NCI-H2196 (cell line): ENCODE data around the gene OR6C2.
"Not testable (repeated sequence)": the region's sequence is repeated elsewhere in the genome, so short reads cannot be mapped to it uniquely, and the experiment has no call there.

Experiments
- DNase-seq: peaks from one replicate; lab custom pipeline; 2025; ENCODE audit not compliant: unreplicated experiment; lab: John Stamatoyannopoulos, UW

OR6C2 gene

DNA sequence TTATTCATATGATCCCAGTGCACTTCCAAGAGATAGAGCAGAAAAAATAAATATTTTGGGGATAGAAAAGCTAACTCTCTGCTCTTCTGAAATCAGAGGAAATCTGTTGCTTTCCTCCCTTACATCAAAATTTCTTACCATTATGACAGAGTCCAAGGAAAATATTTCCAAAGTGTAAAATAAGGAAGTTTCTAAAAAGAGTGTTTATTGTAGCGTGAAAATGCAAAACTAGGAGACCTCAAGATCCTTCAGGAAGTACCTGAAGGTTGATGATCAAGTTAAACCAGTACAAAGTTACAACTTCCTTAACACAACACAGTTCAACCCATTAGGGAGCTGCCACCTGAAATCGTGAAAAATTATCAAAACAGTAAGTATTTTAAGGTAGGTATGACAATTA lies at the start of gene OR6C2:
TSS of gene OR6C2 (plus strand) at position 301 of the 400 bp plus-strand sequence. CDS start 8,138 bp downstream, outside the sequence.
- no peak for DNase-seq

DNA sequence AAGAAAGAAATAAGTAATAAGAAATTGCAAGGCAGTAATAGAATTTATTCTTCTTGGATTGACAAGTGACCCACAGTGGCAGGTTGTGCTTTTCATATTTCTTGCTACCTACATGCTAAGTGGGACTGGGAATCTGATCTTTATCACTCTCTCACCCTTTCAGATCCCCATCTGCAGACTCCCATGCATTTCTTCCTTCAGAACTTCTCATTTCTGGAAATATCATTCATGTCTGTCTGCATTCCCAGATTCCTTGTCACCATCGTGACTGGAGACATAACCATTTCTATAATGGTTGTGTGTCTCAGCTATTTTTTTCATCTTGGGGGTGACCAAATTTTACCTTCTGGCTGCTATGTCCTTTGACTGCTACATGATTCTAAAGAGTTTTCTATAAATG lies 47.5 kb upstream of the OR6C2 start:
- no peak for DNase-seq

DNA sequence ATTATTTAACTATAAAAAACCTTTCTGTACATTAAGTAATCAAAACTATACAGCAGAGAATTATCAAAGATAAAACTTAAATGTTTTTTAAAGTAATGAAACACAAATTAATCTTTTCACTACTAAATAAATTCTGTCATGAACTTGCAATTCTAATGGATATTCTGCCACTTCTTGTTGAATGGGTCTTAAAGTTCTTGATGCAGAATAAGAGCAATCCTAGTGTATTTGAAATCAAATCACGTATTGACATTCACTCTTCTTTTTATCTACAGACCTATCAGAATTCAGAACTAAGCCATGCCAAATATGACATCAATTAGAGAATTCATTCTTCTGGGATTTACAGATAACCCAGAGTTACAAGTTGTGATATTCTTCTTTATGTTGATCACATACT lies 43.6 kb upstream of the OR6C2 start, which contains the start of gene OR6C65:
TSS of gene OR6C65 (plus strand) at position 301 of the 400 bp plus-strand sequence. CDS start at position 301, 0 bp downstream.
- DNase-seq = no peak

DNA sequence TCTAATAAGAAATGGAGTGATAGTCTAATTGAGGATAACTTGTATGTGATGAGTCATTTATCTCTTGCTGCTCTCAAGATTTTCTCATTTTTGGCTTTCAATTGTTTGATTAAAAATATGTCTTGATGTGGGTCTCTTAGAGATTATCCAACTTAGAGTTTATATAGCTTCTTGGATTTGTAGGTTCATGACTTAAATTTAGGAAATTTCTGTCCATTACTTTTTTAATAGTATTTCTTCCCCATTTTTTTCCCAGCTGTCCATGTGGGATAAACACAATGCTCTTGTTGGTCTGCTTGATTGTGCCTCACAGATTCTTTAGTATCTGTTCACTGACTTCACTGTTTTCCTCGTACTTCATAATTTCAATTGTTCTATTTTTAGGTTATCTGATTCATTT lies 36.0 kb upstream of the OR6C2 start:
- DNase-seq = no peak

DNA sequence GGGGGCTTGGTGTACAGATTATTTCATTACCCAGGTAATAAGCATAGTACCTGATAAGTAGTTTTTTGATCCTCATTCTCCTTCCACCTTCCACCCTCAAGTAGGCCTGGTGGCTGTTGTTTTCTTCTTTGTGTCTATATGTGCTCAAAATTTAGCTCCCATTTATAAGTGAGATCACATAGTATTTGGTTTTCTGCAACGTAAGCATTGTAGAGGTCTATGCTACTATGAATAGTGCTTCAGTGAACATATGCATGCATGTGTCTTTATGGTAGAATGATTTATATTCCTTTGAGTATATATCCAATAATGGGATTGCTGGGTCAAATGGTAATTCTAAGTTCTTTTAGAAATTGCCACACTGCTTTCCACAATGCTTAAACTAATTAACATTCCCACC lies 34.7 kb upstream of the OR6C2 start:
- not testable (repeated sequence) for DNase-seq

DNA sequence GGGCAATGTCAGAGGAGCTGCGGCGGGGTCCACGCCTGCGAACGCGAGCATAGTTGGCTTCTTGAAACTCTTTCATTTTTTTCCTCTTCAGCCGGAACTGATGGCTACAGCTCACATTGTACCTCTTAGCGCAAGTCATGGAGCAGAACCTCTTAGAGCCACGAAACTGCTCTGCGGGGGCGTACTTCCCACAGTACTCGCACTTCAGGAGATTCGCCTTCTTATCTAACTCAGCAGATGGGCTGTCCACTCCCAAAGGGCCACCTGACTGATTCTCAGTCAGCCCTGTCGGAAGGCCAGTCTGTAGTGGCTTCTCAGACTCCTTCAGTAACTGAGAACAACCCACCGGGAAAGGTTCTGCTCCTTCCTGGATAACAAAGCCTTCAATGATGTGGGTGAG lies 31.7 kb upstream of the OR6C2 start:
- DNase-seq = not testable (repeated sequence)

DNA sequence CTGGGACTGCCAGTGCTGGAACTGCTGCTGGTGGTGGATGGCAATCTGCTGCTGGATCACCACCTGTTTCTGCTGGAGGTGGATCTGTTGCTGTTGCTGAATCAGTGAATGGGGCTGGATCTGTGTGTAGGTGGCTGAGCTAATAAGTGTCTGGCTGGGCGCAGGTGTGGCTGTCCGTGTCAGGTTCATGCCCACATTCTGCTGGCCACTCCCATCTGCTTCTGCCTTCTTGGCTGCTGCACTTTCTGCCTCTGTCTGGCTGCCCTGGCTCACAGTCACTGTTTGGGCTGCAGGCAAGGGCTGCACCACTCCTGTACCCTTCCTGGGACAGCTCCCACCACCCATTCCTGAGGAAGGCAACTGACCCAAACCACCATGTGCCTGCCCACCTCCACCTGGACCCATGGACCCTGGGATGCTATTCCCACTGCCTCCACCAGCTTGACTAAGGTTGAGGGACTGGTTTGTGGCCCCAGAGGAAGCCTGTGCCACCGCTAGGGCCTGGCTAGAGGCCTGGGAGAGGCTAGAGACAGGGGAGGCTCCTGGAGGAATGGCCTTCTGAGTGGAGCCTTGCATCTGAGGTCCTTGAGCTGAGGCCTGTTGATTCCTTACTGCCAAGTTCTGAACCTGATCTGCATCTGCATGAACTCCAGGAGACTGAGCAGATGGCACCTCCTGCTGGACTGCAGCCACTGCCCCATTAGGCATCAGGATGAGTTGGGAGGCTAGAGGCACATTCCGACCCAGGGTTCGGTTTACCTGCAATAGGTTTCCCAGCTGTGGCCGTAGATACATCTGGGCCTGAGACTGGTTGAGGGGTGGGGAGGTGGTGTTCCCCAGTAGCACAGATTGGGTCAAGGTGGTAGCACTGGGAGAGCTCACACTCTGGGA lies 30.1 kb upstream of the OR6C2 start:
- not testable (repeated sequence) for DNase-seq

DNA sequence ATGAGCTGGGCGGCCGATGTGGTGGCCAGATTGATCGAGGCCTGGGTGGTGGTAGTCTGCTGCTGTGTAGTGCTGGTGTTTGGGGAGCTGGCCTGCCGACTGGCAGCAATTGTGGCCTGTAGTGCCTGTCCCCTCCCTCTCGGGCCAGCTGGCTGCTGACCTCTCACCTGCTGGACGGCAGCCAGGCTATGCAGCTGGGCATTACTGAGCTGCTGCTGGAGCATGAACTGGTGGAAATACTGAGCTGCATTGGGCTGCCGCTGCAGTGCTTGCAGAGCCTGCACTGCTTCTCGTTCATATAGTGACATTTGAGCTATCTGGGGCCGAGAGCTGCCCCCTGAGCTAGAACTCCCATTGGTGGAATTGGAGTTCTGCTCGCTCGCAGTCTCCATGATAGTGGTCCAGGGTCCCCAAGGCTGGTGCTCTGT lies 29.5 kb upstream of the OR6C2 start:
- not testable (repeated sequence) for DNase-seq

DNA sequence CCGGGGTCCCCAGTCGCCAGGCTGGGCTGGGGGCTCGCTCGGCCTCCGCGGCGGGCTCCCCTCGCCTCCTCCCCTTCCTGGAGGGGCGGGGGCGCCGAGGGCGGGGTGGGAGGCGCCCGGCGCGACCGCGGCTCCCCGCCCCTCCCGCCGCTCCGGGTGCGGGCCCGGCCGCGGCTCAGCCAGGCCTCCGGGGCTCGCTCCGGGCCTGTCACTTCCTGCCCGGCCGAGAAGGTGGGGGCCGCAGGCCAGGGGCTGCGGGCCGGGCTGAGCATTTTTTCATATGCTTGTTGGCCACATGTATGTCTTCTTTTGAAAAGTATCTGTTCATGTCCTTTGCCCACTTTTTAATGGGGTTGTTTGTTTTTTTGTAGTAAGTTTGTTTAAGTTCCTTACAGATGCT lies 29.0 kb upstream of the OR6C2 start:
- DNase-seq = not testable (repeated sequence)

DNA sequence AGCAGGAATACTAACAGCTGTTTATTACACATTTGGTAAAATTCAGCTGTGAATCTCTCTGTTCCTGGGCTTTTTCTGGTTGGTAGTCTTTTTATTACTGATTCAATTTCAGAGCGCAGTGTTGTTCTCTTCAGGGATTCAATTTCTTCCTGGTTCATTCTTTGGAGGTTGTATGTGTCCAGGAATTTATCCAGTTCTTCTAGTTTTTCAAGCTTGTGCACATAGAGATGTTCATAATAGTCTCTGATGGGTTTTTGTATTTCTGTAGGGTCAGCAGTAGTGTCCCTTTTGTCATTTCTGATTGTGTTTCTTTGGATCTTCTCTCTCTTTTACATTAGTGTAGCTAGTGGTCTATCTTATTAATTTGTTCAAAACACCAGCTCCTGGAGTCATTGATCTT lies 26.9 kb upstream of the OR6C2 start:
- DNase-seq = no peak

DNA sequence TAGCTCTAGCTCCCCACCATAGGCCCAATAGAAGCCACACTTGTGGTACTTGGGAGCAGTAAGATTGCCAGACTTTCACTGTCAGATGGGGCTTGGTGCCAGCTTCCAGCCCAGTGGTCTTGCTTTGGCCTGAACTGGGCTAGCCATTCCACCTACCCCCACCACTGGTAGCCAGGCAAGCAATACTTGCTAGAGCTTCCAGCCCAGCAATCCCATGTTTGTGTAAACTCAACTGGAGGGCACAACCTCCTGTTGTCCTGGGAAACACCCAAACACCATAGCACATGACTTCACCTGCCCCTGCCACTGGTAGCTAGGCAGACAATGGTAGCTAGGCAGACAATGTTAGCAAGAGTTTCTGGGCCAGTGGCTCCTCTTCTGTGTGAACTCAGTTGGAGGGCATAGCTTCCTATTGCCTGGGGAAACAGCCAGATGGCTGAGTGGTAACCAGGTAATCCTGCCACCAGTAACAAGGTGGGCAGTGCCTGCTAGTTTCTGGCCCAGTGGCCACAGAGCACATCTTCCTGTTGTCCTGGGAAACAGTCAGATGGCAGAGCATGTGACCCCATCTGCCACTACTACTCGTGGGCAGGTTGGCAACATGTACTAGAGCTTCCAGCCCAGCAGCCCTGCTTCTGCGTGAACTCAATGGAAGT lies 23.4 kb upstream of the OR6C2 start:
- no peak for DNase-seq

DNA sequence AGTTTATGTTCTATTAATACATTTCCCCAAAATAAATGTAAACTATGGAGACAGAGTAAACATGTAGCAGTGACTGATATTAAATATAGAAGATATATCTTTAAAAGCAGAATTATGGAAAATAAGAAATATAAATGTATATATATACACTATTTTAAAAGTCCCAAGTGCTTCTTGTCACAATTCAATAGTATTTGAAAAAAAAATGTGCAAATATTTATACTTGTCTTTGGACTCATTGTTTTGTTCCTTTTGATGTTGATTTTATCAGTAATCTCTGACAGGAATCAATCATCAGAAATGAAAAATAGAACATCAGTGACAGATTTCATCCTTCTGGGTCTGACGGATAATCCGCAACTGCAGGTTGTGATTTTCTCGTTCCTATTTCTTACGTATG lies 17.9 kb upstream of the OR6C2 start, which contains the start of gene OR6C76:
TSS of gene OR6C76 (plus strand) at position 301 of the 400 bp plus-strand sequence. CDS start at position 301, 0 bp downstream.
- DNase-seq = no peak

DNA sequence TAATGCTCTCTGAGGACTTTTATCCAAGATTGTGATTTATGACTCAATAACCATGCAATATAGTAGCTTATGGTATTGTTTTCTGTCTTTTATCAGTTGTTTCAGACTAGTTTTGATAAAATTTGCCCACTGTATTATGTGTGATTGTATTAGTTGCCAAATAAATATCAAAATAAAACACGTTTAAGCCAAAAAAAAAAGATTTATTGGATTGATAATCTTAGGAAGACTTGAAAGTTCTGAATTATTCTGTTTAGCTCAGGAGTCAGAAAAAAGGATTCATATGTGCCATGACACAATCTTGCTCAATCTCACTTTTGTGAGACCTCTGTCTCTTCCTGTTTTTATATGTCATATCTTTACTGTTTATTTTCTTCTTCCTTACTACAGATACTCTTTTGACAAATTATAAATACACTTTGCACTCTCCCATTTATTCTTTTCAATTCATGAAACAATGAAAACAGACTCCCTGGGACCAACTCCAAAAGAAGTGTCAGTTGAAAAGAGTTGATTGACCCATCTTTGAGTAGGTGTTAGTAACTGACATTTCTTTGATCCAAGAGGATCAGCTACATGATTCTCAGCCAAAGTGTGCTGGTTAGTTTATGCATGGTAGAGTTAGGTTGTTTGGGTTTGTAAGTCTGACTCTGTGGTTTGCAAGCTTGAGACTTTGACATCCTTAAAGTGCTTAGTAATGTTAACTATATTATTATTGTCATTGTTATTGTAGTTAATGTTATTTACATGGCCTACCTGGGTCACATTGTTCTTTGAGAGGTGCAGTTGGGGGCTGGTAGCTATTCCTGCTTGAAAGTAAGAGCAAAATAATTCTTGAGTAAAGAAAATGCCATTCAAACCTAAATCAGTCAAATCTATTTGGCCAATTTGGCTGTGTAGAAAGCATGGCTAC lies 15.3 kb upstream of the OR6C2 start:
- no peak for DNase-seq

DNA sequence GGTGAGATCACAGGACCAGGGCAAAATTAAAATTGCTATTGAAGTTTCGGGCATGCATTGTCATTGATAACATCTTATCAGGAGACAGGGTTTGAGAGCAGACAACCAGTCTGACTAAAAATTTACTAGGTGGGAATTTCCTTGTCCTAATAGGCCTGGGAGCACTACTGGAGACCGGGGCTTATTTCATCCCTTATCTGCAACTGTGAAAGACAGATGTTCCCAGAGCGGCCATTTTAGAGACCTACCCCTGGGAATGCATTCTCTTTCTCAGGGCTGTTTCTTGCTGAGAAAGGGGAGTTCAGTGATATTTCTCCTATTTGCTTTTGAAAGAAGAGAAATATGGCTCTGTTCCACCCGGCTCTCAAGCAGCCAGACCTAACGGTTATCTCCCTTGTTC lies 2.6 kb upstream of the OR6C2 start:
- DNase-seq = not testable (repeated sequence)

DNA sequence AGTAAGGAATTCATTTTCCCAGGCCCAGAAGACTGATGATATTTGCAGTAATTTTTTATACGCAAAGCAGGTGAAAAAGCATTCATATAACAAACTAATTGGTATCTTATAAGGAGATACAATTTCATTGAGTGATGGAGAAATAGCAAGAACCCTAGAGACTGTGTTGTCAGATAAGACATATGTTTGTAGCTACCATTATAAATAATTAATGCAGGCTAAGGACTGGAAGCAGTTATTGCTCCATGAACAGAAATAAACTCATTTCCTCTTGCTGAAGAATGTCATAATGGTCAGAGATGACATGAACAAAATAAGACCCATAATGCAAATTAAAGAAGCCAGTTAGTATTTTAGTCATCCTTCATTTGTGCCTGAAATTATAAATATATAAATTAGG lies 1.5 kb downstream of the OR6C2 start:
- no peak for DNase-seq

DNA sequence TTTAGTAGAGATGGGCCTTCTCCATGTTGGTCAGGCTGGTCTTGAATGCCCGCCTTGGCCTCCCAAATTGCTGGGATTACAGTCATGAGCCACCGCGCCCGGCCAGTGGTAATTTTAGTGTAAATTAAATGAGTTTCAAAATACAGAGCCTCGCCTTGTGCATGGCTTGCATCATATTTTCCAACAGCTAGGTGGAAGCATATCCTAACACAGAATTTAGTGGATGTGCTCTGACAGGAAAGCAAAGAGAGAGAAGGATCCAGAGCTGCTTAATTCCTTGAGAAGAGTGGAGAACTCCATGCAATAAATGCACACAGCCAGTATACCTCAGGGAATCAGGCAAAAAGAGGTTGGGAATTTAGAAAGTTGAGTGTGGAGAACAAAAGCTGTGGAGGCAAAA lies 2.5 kb downstream of the OR6C2 start:
- DNase-seq = no peak

DNA sequence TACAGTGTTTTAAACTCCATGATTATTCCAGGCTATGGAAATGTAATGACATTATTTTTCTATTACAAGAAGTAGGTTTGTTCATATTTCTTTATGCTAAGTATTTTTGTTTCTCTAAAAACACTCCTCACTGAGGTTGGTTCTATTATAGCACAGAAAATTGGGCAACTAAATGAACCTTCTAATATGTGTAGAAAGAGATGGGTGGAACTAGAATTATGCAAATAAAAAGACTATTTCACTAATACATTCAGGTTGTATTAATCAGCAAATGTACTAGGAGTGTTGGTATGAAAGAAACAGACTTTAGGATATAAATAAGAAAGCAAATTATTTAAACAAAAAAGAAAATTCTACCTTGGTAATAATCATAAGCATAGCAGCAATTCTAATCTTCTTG lies 4.9 kb downstream of the OR6C2 start:
- no peak for DNase-seq

DNA sequence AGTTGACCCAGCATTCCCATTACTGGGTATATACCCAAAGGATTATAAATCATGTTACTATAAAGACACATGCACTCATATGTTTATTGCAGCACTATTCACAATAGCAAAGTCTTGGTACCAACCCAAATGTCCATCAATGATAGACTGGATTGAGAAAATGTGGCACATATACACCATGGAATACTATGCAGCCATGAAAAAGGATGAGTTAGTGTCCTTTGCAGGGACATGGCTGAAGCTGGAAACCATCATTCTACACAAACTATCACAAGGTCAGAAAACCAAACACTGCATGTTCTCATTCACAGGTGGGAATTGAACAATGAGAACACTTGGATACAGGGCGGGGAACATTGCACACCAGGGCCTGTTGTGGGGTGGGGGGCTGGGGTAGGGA lies 21.1 kb downstream of the OR6C2 start:
- DNase-seq = not testable (repeated sequence)

DNA sequence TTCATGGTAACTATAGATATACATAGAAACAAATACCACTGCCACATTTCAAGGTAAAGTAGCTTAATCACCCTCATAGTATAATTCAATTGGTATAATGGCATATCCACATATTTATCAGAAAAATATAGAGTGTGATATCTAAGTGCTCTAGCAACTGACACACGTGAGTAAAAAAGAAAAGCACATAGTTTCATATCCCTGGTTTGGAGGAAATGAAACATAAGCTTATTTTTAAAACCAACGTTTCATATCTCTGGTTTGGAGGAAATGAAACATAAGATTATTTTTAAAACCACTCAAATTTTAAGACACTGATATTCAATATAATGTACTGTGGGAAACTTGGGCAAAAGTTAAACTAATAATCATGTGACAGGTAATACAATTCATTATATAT lies 24.0 kb downstream of the OR6C2 start:
- DNase-seq = no peak

DNA sequence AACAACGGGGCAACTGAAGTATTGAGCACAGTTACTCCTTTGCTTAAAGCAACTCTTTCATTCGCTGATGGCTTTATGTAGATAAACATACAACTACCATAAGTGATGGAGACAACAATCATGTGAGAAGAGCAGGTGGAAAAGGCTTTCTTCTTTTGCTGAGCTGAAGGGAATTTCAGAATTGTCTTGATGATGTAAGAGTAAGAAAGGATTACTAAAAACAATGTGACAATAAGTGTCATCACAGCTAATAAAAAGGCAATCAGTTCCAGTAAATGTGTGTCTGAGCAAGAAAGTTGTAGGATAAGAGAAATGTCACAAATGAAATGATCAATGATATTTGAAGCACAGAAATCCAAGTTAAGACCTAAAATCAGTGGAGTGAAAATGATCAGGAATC lies 25.4 kb downstream of the OR6C2 start:
- no peak for DNase-seq
